H1 (cell line): Measurements from ENCODE around the gene PDZD2. TPM values are rescaled to one million over a fixed set of nuclear protein-coding genes. Genes with fewer than 3 reads are reported as not detected.

Experiments used
- CTCF ChIA-PET: fragments of 300-600 bp; sonication (Branson Sonifier 250); formaldehyde crosslinking; loops from one replicate; lab custom pipeline; 2021; ENCODE audit not compliant: partially characterized antibody; lab: Charles Lee
- POLR2A ChIA-PET: fragments of 300-600 bp; sonication (Branson Sonifier 250); formaldehyde crosslinking; loops from one replicate; lab custom pipeline; 2021; ENCODE audit warnings: inconsistent platforms; ENCODE audit not compliant: partially characterized antibody; lab: Charles Lee
- DNase-seq, 2 experiments: peaks; one replicate each; pipeline versions ENCODE4 v3.0.0 to v3.0.0-alpha.2; 2010 to 2022; ENCODE audit warnings: low spot score in 2 of 2, low read depth in 1 of 2, mixed read lengths in 1 of 2
- FAIRE-seq: peaks from 2 replicates; lab custom pipeline; 2011; peaks lifted over from hg19 to GRCh38; lab: Jason Lieb, UNC
- H2AFZ ChIP-seq: 2 replicates; pipeline ENCODE4 v1.8.1; 2012; ENCODE audit warnings: low read length, inconsistent platforms
- H2AK5ac ChIP-seq: 2 replicates; pipeline ENCODE4 v1.6.1; 2013; ENCODE audit warnings: low read depth, low read length
- H2BK120ac ChIP-seq: replicated peaks from 2 replicates; pipeline ENCODE3; 2013; ENCODE audit warnings: low read depth, low read length, inconsistent platforms
- H2BK12ac ChIP-seq: 2 replicates; pipeline ENCODE4 v1.6.1; 2013; ENCODE audit warnings: low read depth, low read length
- H2BK15ac ChIP-seq: 2 replicates; pipeline ENCODE4 v1.6.1; 2013; ENCODE audit warnings: low read length
- H2BK20ac ChIP-seq: 2 replicates; pipeline ENCODE4 v1.6.1; 2013; ENCODE audit warnings: low read length
- H2BK5ac ChIP-seq: 2 replicates; pipeline ENCODE4 v1.6.1; 2013; ENCODE audit warnings: low read depth, low read length
- H3K14ac ChIP-seq: 2 replicates; pipeline ENCODE4 v1.6.1; 2013; ENCODE audit warnings: inconsistent platforms; ENCODE audit not compliant: insufficient read length
- H3K18ac ChIP-seq: 2 replicates; pipeline ENCODE4 v1.6.1; 2013; ENCODE audit warnings: low read length; ENCODE audit errors: extremely low read depth
- H3K23ac ChIP-seq: 2 replicates; pipeline ENCODE4 v1.6.1; 2013; ENCODE audit warnings: inconsistent platforms; ENCODE audit not compliant: insufficient read length
- H3K23me2 ChIP-seq: 2 replicates; pipeline ENCODE4 v1.6.1; 2013; ENCODE audit warnings: low read depth, low read length
- H3K27ac ChIP-seq: 2 replicates; pipeline ENCODE4 v1.6.1; 2011; ENCODE audit warnings: low read depth, low read length, inconsistent platforms
- H3K27me3 ChIP-seq, 4 experiments: replicated peaks in 1 of 4; 1 replicate in 1 of 4; 2 replicates in 3 of 4; pipeline versions ENCODE4 v1.6.1 to v1.8.1; 2011 to 2013; ENCODE audit warnings: low read length in 3 of 4, mild to moderate bottlenecking in 3 of 4, inconsistent platforms in 2 of 4, mixed read lengths in 2 of 4, moderate library complexity in 1 of 4; ENCODE audit not compliant: control insufficient read depth in 3 of 4, insufficient read depth in 3 of 4; ENCODE audit errors: extremely low read depth in 1 of 4
- H3K36me3 ChIP-seq, 4 experiments: 2 replicates each; pipeline versions ENCODE4 v1.6.1 to v1.8.1; 2011 to 2013; ENCODE audit warnings: mild to moderate bottlenecking in 4 of 4, low read length in 3 of 4, moderate library complexity in 2 of 4, control low read depth in 1 of 4, inconsistent platforms in 1 of 4; ENCODE audit not compliant: insufficient read depth in 4 of 4, control insufficient read depth in 2 of 4
- H3K4ac ChIP-seq: replicated peaks from 2 replicates; pipeline ENCODE3; 2013; ENCODE audit warnings: low read length, low read depth, mixed read lengths, inconsistent platforms; ENCODE audit not compliant: insufficient read length
- H3K4me1 ChIP-seq, 4 experiments: replicated peaks in 1 of 4; 1 replicate in 1 of 4; 2 replicates in 3 of 4; pipeline versions ENCODE4 v1.6.1 to v1.8.1; 2011 to 2013; ENCODE audit warnings: low read length in 3 of 4, inconsistent platforms in 2 of 4, mixed read lengths in 1 of 4; ENCODE audit not compliant: insufficient read depth in 4 of 4, control insufficient read depth in 3 of 4
- H3K4me2 ChIP-seq, 2 experiments: 2 replicates each; pipeline versions ENCODE4 v1.6.1 to v1.8.1; 2011 to 2013; ENCODE audit warnings: low read depth in 2 of 2, low read length in 2 of 2, control low read depth in 1 of 2, inconsistent platforms in 1 of 2, mild to moderate bottlenecking in 1 of 2; ENCODE audit not compliant: insufficient read depth in 1 of 2
- H3K4me3 ChIP-seq, 4 experiments: fragments of 200-600, 300-600 bp in 1 of 4; sonication (generic), shearing (Covaris generic), sonication (Bioruptor Twin) in 1 of 4; 2 replicates each; pipeline versions ENCODE4 v1.5.1 to v1.8.1; 2011 to 2016; ENCODE audit warnings: low read length in 4 of 4, low read depth in 3 of 4, control low read depth in 2 of 4, inconsistent platforms in 2 of 4, mild to moderate bottlenecking in 2 of 4, mixed read lengths in 1 of 4, moderate library complexity in 1 of 4; ENCODE audit not compliant: insufficient read depth in 2 of 4; ENCODE audit errors: extremely low read depth in 1 of 4
- H3K56ac ChIP-seq: replicated peaks from 2 replicates; pipeline ENCODE3; 2013; ENCODE audit warnings: low read depth, mild to moderate bottlenecking, mixed read lengths, low read length, inconsistent platforms; ENCODE audit not compliant: insufficient read length
- H3K79me1 ChIP-seq: 2 replicates; pipeline ENCODE4 v1.6.1; 2013; ENCODE audit warnings: low read depth, low read length, control low read depth
- H3K79me2 ChIP-seq, 2 experiments: 2 replicates each; pipeline versions ENCODE4 v1.6.1 to v1.8.1; 2012 to 2013; ENCODE audit warnings: low read length in 2 of 2, mild to moderate bottlenecking in 2 of 2, inconsistent platforms in 1 of 2; ENCODE audit not compliant: insufficient read depth in 2 of 2, control insufficient read depth in 1 of 2
- H3K9ac ChIP-seq, 4 experiments: replicated peaks in 1 of 4; 1 replicate in 1 of 4; 2 replicates in 3 of 4; pipeline versions ENCODE4 v1.6.1 to v1.8.1; 2011 to 2013; ENCODE audit warnings: low read depth in 3 of 4, low read length in 3 of 4, control low read depth in 2 of 4, mild to moderate bottlenecking in 2 of 4, moderate library complexity in 2 of 4, inconsistent platforms in 1 of 4; ENCODE audit errors: extremely low read depth in 1 of 4
- H3K9me3 ChIP-seq, 2 experiments: 2 replicates each; pipeline versions ENCODE4 v1.6.1 to v1.8.1; 2012 to 2013; ENCODE audit warnings: mild to moderate bottlenecking in 2 of 2, moderate library complexity in 2 of 2, control low read depth in 1 of 2, inconsistent platforms in 1 of 2, low read depth in 1 of 2, low read length in 1 of 2, mixed read lengths in 1 of 2; ENCODE audit not compliant: insufficient read depth in 2 of 2
- H4K20me1 ChIP-seq, 2 experiments: replicated peaks in 1 of 2; 2 replicates each; pipeline versions ENCODE3 to v1.8.1; 2011 to 2013; ENCODE audit warnings: inconsistent platforms in 2 of 2, low read length in 2 of 2, mild to moderate bottlenecking in 1 of 2; ENCODE audit not compliant: insufficient read depth in 2 of 2, control insufficient read depth in 1 of 2
- H4K5ac ChIP-seq: 2 replicates; pipeline ENCODE4 v1.6.1; 2013; ENCODE audit warnings: low read length, low read depth, mixed read lengths, inconsistent platforms; ENCODE audit not compliant: insufficient read length
- H4K8ac ChIP-seq: 2 replicates; pipeline ENCODE4 v1.8.0; 2013; ENCODE audit warnings: mild to moderate bottlenecking, moderate library complexity, low read length, inconsistent platforms; ENCODE audit not compliant: insufficient read depth; ENCODE audit errors: extremely low read depth
- H4K91ac ChIP-seq: replicated peaks from 2 replicates; pipeline ENCODE3; 2013; ENCODE audit warnings: low read length, mixed read lengths, inconsistent platforms; ENCODE audit not compliant: insufficient read length
- ASH2L ChIP-seq: fragments of 200-600, 300-600 bp; sonication (generic); IDR thresholded peaks from one replicate; pipeline ENCODE4 v1.7.1; 2017; ENCODE audit warnings: low read length
- BACH1 ChIP-seq: IDR thresholded peaks from 2 replicates; pipeline ENCODE4 v1.6.1; 2012; ENCODE audit warnings: low read length, improper control_type of control experiment
- WGBS, 2 experiments: shearing (Covaris generic) in 1 of 2; methylation state at CpG; one replicate each; pipeline versions ENCODE4 v1.1.6 to v1.1.7; 2013 to 2015; ENCODE audit warnings: low lambda C conversion rate in 2 of 2, mixed read lengths in 2 of 2, inconsistent platforms in 1 of 2, low coverage in 1 of 2, missing lambda C conversion rate in 1 of 2; ENCODE audit not compliant: insufficient replicate concordance in 2 of 2, insufficient coverage in 1 of 2, insufficient read length in 1 of 2; ENCODE audit errors: extremely low coverage in 1 of 2, missing lambda C conversion rate in 1 of 2; 5-methylcytosine and 5-hydroxymethylcytosine counted together
- polyA plus RNA-seq, 7 experiments: library from polyadenylated mRNA; depleted of rRNA in 3 of 7; stranded (reverse) in 5 of 7; unstranded in 2 of 7; fragments of >200 nt in 5 of 7; fragments of 200-250 nt in 2 of 7; gene quantifications; 1 replicate in 5 of 7; 2 replicates in 1 of 7; 4 replicates in 1 of 7; pipeline versions ENCODE4 v1.2.1 to v1.2.3, GENCODE V29; 2011 to 2013; ENCODE audit warnings: missing spikeins in 2 of 7, mixed read lengths in 2 of 7
- total RNA-seq: library from RNA; stranded (reverse); fragmentation: NEBNext Ultra II Directional; extraction: Animal tissue kit (Norgen Biotek cat#: 25700); gene quantifications from 2 replicates; pipeline ENCODE4 v1.2.1, GENCODE V29; 2021

The PDZD2 gene
- total and polyA plus RNA-seq, 2 of the 8 experiments (the other 6 are each of a cell fraction or from before 2014, with no cell fraction given) = 1.2 to 6.8 TPM

DNA sequence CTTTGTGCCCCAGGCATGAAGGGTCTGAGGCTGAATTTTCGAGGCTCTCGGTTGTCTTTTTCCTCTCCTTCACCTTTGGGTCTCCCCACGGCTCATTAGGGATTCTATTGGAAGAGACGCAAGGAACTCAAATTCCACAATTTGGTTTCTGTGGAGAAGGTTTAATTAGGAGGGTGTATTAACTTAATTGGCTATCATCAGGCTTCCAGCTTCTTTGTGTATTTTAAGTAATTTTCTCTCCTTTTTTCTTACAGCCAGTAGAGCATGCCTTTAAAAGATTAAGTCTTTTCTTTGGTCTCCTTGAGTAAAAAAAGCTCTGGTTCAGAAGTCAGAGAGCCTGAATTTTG, 115.4 kb downstream of the PDZD2 start:
- Histone ChIP-seq H3K14ac (no peak overlapping the region), H3K23ac (no peak overlapping the region), H3K79me1 (no peaks in the 10 kb centered on the region), H3K4ac (no peak overlapping the region), H2BK15ac (no peak overlapping the region), H3K36me3 (no peaks in the 10 kb centered on the region), H3K18ac (no peak overlapping the region; the same call in 1 of the 2 replicates), H2BK12ac (0 out of 2 replicates have a peak overlapping the region, but pooled peaks have one; percentile 46), H3K9me3 (no peaks in the 10 kb centered on the region), H2BK5ac (peak overlapping the region; percentile 72; the same call in 1 of the 2 replicates), H2AK5ac (peak overlapping the region; percentile 66; the same call in 1 of the 2 replicates), H3K4me3 (peak overlapping the region in 1 of 4 experiments; percentile 8; a peak in 2 of 8 replicates), H2AFZ (no peak overlapping the region), H4K8ac (peak overlapping the region; percentile 73; the same call in 1 of the 2 replicates), H3K79me2 (no peaks in the 10 kb centered on the region), H3K4me1 (peaks cover 5 to 12% (median 8%) of the 10 kb centered on the region in 4 experiments; a peak in 6 of 7 replicates), H4K20me1 (peaks cover 0 to 2% of the 10 kb centered on the region in 2 experiments), H4K91ac (no peak overlapping the region), H3K4me2 (peak overlapping the region; percentile 27 to 57; a peak in 3 of 4 replicates), H3K27ac (no peak overlapping the region), H4K5ac (no peak overlapping the region), H3K27me3 (peaks cover 4 to 23% (median 17%) of the 10 kb centered on the region in 4 experiments), H3K9ac (no peak overlapping the region), H3K23me2 (0 out of 2 replicates have a peak, but pooled peaks cover 2% of the 10 kb centered on the region), H3K56ac (no peak overlapping the region), H2BK20ac (no peak overlapping the region), H2BK120ac (no peak overlapping the region)
- DNase-seq (no peak), FAIRE-seq (no peak)
- CTCF ChIA-PET = interaction anchor here (0.6 to 2.0 kb wide), 6 partner anchors 9 to 322 kb away, joined by 3 to 6 read pairs (median 4); no protein-coding TSS in a partner anchor
- WGBS, 2 experiments = 48% methylated on average over 4 of the region's 4 CpGs; no CpG with 5 or more reads in 1 of the 2 experiments
- POLR2A ChIA-PET = no interaction called here
- TF ChIP-seq ASH2L (no peak), BACH1 (no peak)
